ENCODE results near the gene FGG.

FGG gene

DNA sequence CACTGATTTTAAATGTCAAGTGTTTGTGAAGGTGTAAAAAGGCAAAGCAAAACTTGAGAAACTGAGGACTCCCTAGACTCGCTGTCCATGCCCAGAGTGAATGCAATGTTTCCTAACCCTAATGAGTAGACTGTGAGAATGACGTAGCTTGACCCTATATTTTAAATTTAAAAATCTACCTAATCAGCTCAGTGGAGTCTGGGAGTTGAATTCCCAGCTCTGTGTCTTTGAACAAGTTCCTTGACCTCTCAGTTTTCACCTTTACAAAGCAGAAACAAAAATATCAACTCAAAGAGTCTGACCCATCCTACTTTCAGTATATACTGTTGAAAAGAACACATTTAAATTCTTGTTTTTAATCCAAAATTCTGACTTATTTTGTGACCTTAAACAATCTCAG lies 24.3 kb downstream of the FGG start:
- Histone ChIP-seq H3K27ac (ENCODE audit: insufficient read depth, low read depth, low read length, poor library complexity, severe bottlenecking) (no peak overlapping the region), H3K36me3 (ENCODE audit: control insufficient read depth, insufficient read depth, low read length) (no peaks in the 10 kb centered on the region), H3K27me3 (ENCODE audit: control insufficient read depth, insufficient read depth, low read length, poor library complexity, severe bottlenecking) (no peaks in the 10 kb centered on the region), H3K9me3 (ENCODE audit: control insufficient read depth, low read length) (no peaks in the 10 kb centered on the region), H3K4me3 (ENCODE audit: insufficient read depth, low read depth, low read length) (no peak overlapping the region), H3K4me1 (ENCODE audit: control insufficient read depth, insufficient read depth, low read length) (peaks cover 4% of the 10 kb centered on the region)
- 83 to 100% methylated on average over 2 of the region's 2 CpGs for WGBS, 2 experiments

DNA sequence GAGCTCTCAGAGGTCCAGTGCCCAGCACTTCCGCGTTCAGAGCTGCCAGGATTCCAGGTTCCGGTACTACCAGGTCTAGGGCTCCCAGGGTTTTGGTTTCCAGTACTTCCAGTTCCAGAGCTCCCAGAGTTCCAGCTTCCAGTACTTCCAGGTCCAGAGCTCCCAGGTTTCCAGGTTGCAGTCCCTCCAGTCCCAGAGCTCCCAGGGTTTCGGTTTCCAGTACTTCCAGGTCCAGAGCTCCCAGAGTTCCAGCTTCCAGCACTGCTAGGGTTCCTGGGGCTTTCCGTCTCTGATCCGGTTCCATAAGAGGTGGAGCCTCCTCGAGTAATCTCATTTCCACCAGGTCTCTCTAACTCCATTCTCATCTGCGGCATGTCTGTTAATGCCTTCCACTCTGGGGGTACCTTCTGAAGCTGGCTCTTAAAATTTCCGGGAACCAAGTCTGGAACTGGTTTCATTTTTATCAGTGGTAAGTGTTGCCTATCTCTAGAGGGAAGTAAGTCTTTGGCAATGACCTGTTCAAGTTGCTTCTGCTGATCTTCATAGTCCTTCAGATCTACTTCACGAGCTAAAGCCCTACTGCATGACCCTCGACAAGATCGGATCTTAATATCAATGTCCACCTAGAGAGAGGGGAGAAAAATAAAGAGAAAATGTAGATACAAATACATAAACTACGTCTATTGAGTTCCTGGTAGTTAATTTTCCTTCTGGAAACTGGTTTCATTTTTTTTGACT lies 26.0 kb downstream of the FGG start:
- WGBS, 2 experiments: 93 to 95% methylated on average over 10 to 13 of the region's 13 CpGs
- H3K27ac ChIP-seq (ENCODE audit: insufficient read depth, low read depth, low read length, poor library complexity, severe bottlenecking): no peak overlapping the region
- H3K36me3 ChIP-seq (ENCODE audit: control insufficient read depth, insufficient read depth, low read length): no peaks in the 10 kb centered on the region
- H3K4me1 ChIP-seq (ENCODE audit: control insufficient read depth, insufficient read depth, low read length): peaks cover 4% of the 10 kb centered on the region
- no peak overlapping the region for H3K4me3 ChIP-seq (ENCODE audit: insufficient read depth, low read depth, low read length)
- H3K9me3 ChIP-seq (ENCODE audit: control insufficient read depth, low read length): no peaks in the 10 kb centered on the region
- no peaks in the 10 kb centered on the region for H3K27me3 ChIP-seq (ENCODE audit: control insufficient read depth, insufficient read depth, low read length, poor library complexity, severe bottlenecking)

DNA sequence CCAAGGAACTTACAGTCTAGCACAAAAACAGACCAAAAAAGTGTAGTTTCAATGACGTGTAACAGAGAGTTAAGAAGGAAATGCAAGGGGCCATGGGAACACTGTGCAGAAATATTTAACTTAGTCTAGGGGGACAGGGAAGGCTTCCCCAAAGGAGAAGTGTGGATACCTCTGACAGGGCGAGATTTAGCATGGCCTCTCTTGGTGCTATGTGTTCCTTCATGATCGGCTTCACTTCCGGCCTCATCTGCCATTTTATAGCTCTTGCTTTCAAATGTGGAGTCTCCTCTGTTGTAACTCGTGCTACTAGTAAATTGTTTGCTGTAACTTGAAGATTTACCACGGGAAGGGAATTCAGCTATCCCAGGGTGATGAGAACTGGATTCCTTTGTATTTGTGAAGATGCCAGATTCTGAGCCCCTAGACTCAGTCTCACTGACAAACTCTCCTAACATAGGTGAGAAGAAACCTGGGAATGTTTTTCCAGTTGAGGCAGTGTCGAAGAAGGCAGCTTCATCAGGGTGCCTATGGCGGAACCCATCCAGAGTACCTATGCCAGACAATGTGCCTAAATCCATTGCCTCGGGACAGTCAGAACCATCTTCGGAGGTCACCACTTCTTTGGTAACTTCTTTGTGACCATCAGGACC lies 27.0 kb downstream of the FGG start:
- Histone ChIP-seq H3K9me3 (ENCODE audit: control insufficient read depth, low read length) (no peaks in the 10 kb centered on the region), H3K27me3 (ENCODE audit: control insufficient read depth, insufficient read depth, low read length, poor library complexity, severe bottlenecking) (no peaks in the 10 kb centered on the region), H3K4me1 (ENCODE audit: control insufficient read depth, insufficient read depth, low read length) (peaks cover 3% of the 10 kb centered on the region), H3K36me3 (ENCODE audit: control insufficient read depth, insufficient read depth, low read length) (no peaks in the 10 kb centered on the region), H3K4me3 (ENCODE audit: insufficient read depth, low read depth, low read length) (no peak overlapping the region), H3K27ac (ENCODE audit: insufficient read depth, low read depth, low read length, poor library complexity, severe bottlenecking) (no peak overlapping the region)
- 93 to 94% methylated on average over 10 of the region's 10 CpGs for WGBS, 2 experiments

DNA sequence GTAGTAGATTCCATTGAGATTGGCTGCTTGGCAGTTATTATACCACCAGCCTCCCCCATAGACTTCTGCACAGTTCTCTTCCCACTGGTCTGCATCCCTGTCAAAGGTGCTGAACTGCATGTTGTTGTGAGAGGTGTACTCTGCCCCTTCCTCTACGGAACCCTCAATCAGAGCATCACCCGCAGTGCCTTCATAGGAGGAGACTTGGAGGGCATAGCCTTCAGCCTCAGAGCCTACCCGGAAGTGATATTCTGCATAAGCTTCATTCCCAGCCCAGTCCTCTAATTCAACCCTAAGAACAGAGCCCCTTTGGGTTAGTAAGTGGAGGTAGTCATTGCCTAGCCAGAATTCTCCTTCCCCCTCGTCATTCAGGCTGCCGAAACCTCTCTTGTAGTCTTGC lies 28.2 kb downstream of the FGG start:
- Histone ChIP-seq H3K36me3 (ENCODE audit: control insufficient read depth, insufficient read depth, low read length) (no peaks in the 10 kb centered on the region), H3K4me3 (ENCODE audit: insufficient read depth, low read depth, low read length) (no peak overlapping the region), H3K4me1 (ENCODE audit: control insufficient read depth, insufficient read depth, low read length) (no peaks in the 10 kb centered on the region), H3K27ac (ENCODE audit: insufficient read depth, low read depth, low read length, poor library complexity, severe bottlenecking) (no peak overlapping the region), H3K27me3 (ENCODE audit: control insufficient read depth, insufficient read depth, low read length, poor library complexity, severe bottlenecking) (no peaks in the 10 kb centered on the region), H3K9me3 (ENCODE audit: control insufficient read depth, low read length) (no peaks in the 10 kb centered on the region)
- 88 to 92% methylated on average over 5 of the region's 5 CpGs for WGBS, 2 experiments

DNA sequence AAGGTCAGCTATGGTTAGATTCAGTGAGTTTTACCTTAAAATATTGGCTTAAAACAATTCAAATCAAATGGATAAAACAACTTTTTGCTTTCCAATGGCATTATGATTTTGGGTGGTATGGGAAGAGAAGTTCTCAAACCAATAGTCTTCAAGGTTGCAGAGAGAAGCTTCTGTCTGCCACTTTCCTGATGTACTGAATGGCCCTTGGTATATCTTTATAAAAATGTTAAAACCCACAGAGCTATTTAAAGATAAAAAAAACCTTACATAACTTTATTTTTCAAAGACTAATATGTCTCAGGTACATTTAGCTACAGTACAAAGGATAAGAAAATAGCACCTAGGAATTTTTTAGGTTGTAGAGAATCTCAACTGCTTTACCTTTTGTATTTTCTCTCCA lies 28.8 kb downstream of the FGG start:
- Histone ChIP-seq H3K4me3 (ENCODE audit: insufficient read depth, low read depth, low read length) (no peak overlapping the region), H3K9me3 (ENCODE audit: control insufficient read depth, low read length) (no peaks in the 10 kb centered on the region), H3K36me3 (ENCODE audit: control insufficient read depth, insufficient read depth, low read length) (no peaks in the 10 kb centered on the region), H3K27ac (ENCODE audit: insufficient read depth, low read depth, low read length, poor library complexity, severe bottlenecking) (no peak overlapping the region), H3K4me1 (ENCODE audit: control insufficient read depth, insufficient read depth, low read length) (no peaks in the 10 kb centered on the region), H3K27me3 (ENCODE audit: control insufficient read depth, insufficient read depth, low read length, poor library complexity, severe bottlenecking) (no peaks in the 10 kb centered on the region)

DNA sequence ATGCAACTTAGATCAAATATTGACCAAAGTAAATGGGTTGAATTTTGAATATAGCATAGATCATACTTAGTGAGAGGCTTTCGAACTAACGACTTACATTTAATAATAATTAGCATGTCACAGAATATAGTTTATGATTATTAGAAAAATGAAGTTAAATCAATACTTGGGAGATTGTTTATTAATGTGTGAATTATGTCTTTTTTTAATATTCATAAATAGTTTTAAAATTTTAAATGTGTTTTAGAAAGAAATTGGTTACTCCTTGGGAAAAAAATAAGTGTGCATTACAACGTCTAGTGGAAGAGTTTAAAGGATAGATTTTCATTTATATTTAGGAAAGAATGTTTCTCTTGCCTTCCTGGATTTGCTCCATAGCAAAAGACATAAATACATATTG lies 29.2 kb downstream of the FGG start:
- no peaks in the 10 kb centered on the region for H3K27me3 ChIP-seq (ENCODE audit: control insufficient read depth, insufficient read depth, low read length, poor library complexity, severe bottlenecking)
- H3K27ac ChIP-seq (ENCODE audit: insufficient read depth, low read depth, low read length, poor library complexity, severe bottlenecking): no peak overlapping the region
- WGBS, 2 experiments: no CpG with 5 or more reads among the region's 3 CpGs
- H3K4me3 ChIP-seq (ENCODE audit: insufficient read depth, low read depth, low read length): no peak overlapping the region
- no peaks in the 10 kb centered on the region for H3K9me3 ChIP-seq (ENCODE audit: control insufficient read depth, low read length)
- no peaks in the 10 kb centered on the region for H3K36me3 ChIP-seq (ENCODE audit: control insufficient read depth, insufficient read depth, low read length)
- no peaks in the 10 kb centered on the region for H3K4me1 ChIP-seq (ENCODE audit: control insufficient read depth, insufficient read depth, low read length)

DNA sequence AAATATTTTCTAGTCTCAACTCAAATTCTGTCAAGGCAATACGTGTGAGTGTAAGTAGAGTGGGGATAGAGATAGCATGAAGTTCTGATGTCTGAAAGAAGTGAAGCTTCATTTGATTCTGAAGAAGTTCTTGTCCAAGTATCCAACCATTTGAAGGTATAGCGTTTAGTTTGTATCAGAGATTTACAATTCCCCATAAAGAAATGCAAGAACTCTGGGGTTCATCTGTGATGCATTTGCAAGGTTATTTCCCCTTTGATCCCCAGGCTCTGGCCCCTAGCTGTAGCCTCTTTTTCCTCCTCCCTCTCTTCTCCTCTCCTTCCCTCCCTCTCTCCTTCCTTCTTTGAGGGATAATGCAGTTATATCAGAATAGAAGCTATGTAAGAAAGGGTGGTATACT lies 29.7 kb downstream of the FGG start:
- no peaks in the 10 kb centered on the region for H3K9me3 ChIP-seq (ENCODE audit: control insufficient read depth, low read length)
- no peak overlapping the region for H3K4me3 ChIP-seq (ENCODE audit: insufficient read depth, low read depth, low read length)
- WGBS, 2 experiments: 70 to 79% methylated on average over 2 of the region's 2 CpGs
- H3K27me3 ChIP-seq (ENCODE audit: control insufficient read depth, insufficient read depth, low read length, poor library complexity, severe bottlenecking): no peaks in the 10 kb centered on the region
- no peaks in the 10 kb centered on the region for H3K4me1 ChIP-seq (ENCODE audit: control insufficient read depth, insufficient read depth, low read length)
- no peaks in the 10 kb centered on the region for H3K36me3 ChIP-seq (ENCODE audit: control insufficient read depth, insufficient read depth, low read length)
- no peak overlapping the region for H3K27ac ChIP-seq (ENCODE audit: insufficient read depth, low read depth, low read length, poor library complexity, severe bottlenecking)

DNA sequence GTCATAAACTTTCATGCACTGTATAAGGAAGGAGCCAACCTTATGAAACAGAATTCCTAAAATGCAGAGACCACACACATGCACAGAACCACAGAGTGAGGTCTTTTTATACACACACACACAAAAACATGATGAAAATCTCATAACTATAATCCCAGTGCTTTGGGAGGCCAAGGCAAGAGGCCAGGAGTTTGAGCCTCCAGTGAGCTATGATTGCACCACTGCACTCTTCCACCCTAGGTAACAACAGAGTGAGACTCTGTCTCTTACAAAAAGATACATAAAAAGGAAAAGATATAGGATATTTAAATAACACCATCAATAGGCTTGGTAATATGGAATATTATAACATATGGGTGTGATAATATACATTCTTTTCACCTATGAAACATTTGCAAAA lies 32.5 kb downstream of the FGG start:
- no peak overlapping the region for H3K27ac ChIP-seq (ENCODE audit: insufficient read depth, low read depth, low read length, poor library complexity, severe bottlenecking)
- no peaks in the 10 kb centered on the region for H3K9me3 ChIP-seq (ENCODE audit: control insufficient read depth, low read length)
- no peaks in the 10 kb centered on the region for H3K36me3 ChIP-seq (ENCODE audit: control insufficient read depth, insufficient read depth, low read length)
- H3K27me3 ChIP-seq (ENCODE audit: control insufficient read depth, insufficient read depth, low read length, poor library complexity, severe bottlenecking): no peaks in the 10 kb centered on the region
- no peaks in the 10 kb centered on the region for H3K4me1 ChIP-seq (ENCODE audit: control insufficient read depth, insufficient read depth, low read length)
- no peak overlapping the region for H3K4me3 ChIP-seq (ENCODE audit: insufficient read depth, low read depth, low read length)

DNA sequence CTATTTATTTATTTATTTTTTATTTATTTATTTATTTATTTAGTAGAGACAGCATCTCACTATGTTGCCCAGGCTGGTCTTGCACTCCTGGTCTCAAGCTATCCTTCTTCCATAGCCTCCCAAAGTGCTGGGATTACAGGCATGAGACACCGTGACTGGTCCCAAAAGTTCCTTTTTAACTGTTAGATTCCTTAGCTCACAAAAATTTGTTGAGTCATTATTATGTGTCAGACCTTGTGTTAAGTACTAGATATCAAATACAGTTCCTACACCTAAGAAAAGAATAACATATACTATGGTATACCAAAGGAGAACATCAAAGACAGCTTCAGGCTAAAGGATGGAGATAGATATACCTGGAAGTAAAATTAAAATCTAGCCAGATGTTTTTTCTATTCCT lies 33.5 kb downstream of the FGG start:
- Histone ChIP-seq H3K36me3 (ENCODE audit: control insufficient read depth, insufficient read depth, low read length) (no peaks in the 10 kb centered on the region), H3K4me1 (ENCODE audit: control insufficient read depth, insufficient read depth, low read length) (no peaks in the 10 kb centered on the region), H3K4me3 (ENCODE audit: insufficient read depth, low read depth, low read length) (no peak overlapping the region), H3K9me3 (ENCODE audit: control insufficient read depth, low read length) (no peaks in the 10 kb centered on the region), H3K27ac (ENCODE audit: insufficient read depth, low read depth, low read length, poor library complexity, severe bottlenecking) (no peak overlapping the region), H3K27me3 (ENCODE audit: control insufficient read depth, insufficient read depth, low read length, poor library complexity, severe bottlenecking) (no peaks in the 10 kb centered on the region)
- WGBS, 2 experiments: 92 to 100% methylated on average over 1 of the region's 1 CpG

DNA sequence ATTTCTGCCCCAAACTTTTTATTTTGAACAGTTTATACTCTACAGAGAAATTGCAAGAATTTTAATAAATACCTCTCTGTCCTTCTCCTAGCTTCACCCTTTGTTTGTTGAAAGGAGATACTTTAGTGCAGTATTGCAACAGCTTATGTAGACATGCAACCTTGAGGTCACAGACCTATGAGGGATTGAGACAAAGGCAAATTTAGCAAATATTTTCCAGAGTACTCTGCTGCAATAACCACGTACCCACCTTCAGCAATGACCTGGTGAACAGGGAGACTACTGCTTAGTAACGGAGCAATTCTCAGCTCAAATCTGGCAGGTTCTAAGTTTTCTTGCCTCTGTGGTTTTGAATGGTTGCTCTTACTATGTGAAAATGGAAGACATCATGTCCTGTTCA lies 35.1 kb downstream of the FGG start:
- Histone ChIP-seq H3K9me3 (ENCODE audit: control insufficient read depth, low read length) (no peaks in the 10 kb centered on the region), H3K4me3 (ENCODE audit: insufficient read depth, low read depth, low read length) (no peak overlapping the region), H3K4me1 (ENCODE audit: control insufficient read depth, insufficient read depth, low read length) (no peaks in the 10 kb centered on the region), H3K27ac (ENCODE audit: insufficient read depth, low read depth, low read length, poor library complexity, severe bottlenecking) (no peak overlapping the region), H3K36me3 (ENCODE audit: control insufficient read depth, insufficient read depth, low read length) (no peaks in the 10 kb centered on the region), H3K27me3 (ENCODE audit: control insufficient read depth, insufficient read depth, low read length, poor library complexity, severe bottlenecking) (no peaks in the 10 kb centered on the region)
- WGBS, 2 experiments: 96 to 97% methylated on average over 2 of the region's 2 CpGs

All from ectodermal cell (in vitro differentiated cells).